AG04449 (cell line): ENCODE measurements around the gene SPRYD7.
"Not testable (repeated sequence)": the region's sequence is repeated elsewhere in the genome, so short reads cannot be mapped to it uniquely, and the experiment has no call there.

Source experiments
- CTCF ChIA-PET: fragments of 350-600 bp; formaldehyde crosslinking; extraction: SDS; loops from one replicate; lab custom pipeline; 2021; ENCODE audit warnings: antibody characterized with exemption; lab: Yijun Ruan, JAX
- POLR2A ChIA-PET: fragments of 400-600, 350-600 bp; formaldehyde crosslinking; extraction: SDS; loops from one replicate; lab custom pipeline; 2020; ENCODE audit warnings: antibody characterized with exemption, inconsistent platforms; lab: Yijun Ruan, JAX
- DNase-seq: peaks from one replicate; pipeline ENCODE4 v3.0.0-alpha.2; 2010; ENCODE audit warnings: low read depth, low spot score
- H3K4me3 ChIP-seq: 2 replicates; pipeline ENCODE4 v1.5.1; 2011; ENCODE audit warnings: low read depth, mild to moderate bottlenecking, control low read depth, low read length
- CTCF ChIP-seq: IDR thresholded peaks from one replicate; pipeline ENCODE4 v1.5.1; 2011; ENCODE audit warnings: mild to moderate bottlenecking, moderate library complexity, low read length, control low read depth, inconsistent platforms; ENCODE audit not compliant: insufficient read depth; ENCODE audit errors: missing control alignments

SPRYD7 gene

GRCh38 chr13:49925881-49926418 lies 10.2 kb downstream of the SPRYD7 start:
- no peak overlapping the region for H3K4me3 ChIP-seq
- TF ChIP-seq CTCF, result no peak
- POLR2A ChIA-PET, result no interaction called here
- DNase-seq, result no peak
- CTCF ChIA-PET, result interaction anchor here (2.9 kb wide), 1 partner anchor 10 kb away, joined by 16 read pairs; the partner anchor contains the start of gene SPRYD7

DNA sequence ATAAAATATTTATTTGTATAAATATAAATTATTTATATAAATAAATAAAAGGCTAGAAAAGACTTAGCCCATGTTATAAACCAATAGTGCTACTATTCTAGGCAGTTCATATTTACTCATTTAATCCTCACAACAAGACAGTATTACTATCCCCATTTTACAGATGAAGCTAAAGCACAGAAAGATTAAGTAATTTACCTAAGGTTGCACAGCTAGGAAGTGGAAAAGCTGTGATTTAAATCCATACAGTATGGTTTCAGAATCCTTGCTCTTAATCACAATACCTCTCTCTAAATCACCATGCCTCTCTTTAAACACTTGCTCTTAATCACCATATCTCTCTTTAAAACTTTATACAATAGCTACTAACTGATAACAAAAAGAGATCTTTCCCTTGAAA lies 13.8 kb downstream of the SPRYD7 start:
- no peak overlapping the region for H3K4me3 ChIP-seq
- CTCF ChIA-PET, result interaction anchor here (1.1 to 3.4 kb wide), 4 partner anchors 10 to 54 kb away, joined by 4 to 19 read pairs (median 4); partner anchors contain the start of gene SPRYD7
- DNase-seq, result no peak
- TF ChIP-seq CTCF, result no peak
- POLR2A ChIA-PET, result no interaction called here

GRCh38 chr13:49920969-49921368 lies 15.2 kb downstream of the SPRYD7 start:
- H3K4me3 ChIP-seq, POLR2A ChIA-PET, DNase-seq: not testable (repeated sequence)
- CTCF ChIA-PET, result interaction anchor here (1.3 to 3.4 kb wide), 2 partner anchors 10 to 15 kb away, joined by 3 to 19 read pairs; partner anchors contain the start of gene SPRYD7

DNA sequence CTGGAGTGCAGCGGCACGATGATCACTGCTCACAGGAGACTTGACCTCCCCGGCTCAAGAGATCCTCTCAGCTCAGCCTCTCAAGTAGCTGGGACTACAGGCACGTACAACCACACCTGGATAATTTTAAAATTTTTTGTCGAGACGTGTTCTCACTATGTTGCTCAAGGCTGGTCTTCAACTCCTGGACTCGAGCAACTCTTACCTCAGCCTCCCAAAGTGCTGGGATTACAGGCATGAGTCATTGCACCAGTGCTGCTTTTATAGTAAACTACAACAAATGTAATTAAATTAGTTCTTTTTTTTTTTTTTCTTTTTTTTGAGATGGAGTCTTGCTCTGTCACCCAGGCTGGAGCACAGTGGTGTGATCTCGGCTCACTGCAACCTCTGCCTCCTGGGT lies 18.0 kb downstream of the SPRYD7 start:
- CTCF ChIA-PET, H3K4me3 ChIP-seq, DNase-seq, POLR2A ChIA-PET: not testable (repeated sequence)

DNA sequence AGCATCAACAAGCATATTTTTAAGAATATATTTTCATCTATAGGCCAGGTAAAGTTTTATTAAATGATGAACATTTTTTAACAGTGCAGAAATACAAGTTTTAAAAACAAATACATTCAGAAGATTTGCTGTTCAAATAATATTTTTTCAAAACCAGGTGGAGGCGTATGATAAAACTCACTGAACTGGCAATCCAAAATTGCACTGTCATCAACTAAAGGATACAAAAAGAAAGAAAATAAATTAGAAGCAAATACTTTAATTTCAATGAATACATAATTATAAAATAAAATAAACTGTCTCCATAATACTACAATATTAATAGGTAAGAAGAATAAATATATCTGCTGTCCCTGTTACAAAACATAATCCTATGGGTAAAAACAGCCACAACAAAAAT lies 21.2 kb downstream of the SPRYD7 start:
- no peak for TF ChIP-seq CTCF
- no peak overlapping the region for H3K4me3 ChIP-seq
- no peak for DNase-seq
- ChIA-PET POLR2A (no interaction called here), CTCF (no interaction called here)

DNA sequence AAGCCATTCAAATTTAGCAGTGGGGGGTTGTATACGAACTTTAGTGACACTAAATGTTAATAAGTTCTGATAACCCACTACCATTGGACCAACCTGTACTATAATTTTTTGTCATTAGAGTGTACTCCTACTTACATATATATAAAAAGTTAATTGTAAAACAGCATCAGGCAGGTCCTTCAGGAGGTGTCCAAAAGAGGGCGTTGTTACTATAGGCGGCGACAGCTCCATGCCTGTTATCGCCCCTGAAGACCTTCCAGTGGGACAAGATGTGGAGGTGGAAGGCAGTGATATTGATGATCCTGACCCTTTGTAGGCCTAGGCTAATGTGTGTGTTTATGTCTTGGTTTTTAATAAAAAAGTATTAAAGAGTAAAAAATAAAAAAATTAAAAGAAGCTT lies 27.5 kb downstream of the SPRYD7 start:
- no peak for DNase-seq
- no peak overlapping the region for H3K4me3 ChIP-seq
- TF ChIP-seq CTCF, result no peak
- POLR2A ChIA-PET, result no interaction called here
- CTCF ChIA-PET, result interaction anchor here (1.0 kb wide), 1 partner anchor 22 kb away, joined by 4 read pairs; no protein-coding TSS in a partner anchor

DNA sequence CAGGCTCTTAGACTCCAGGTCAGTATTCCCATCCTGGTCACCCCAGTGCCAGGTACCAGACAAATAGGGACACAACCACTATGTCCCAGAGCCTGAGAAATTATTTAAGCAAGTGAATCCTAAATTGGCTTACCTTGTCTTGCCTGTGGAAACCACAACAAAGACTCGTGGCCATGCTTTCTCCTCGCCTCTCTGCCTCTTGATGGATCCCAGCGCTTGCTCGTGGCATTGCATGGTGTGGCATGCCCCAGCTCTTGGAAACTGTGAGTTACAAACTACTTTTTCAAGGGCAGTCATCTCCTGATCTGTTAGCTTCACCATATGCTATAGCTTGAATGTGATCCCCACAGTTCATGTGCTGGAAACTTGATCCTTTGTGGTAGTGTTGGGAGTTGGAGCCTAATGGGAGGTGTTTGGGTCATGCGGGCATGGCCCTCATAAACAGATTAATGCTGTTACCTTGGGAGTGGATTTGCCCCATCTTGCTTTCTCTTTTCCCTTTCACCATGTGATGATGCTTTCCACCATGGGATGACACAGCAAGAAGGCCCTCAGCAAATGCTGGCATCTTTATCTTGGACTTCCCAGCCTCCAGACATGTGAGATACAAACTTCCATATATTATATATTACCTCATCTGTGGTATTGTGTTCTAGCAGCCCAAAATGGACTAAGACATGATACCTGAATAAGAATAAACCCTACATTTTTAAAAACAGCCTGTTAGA lies 31.2 kb downstream of the SPRYD7 start:
- DNase-seq, result no peak
- ChIA-PET CTCF (interaction anchor here (1.8 kb wide), 1 partner anchor 29 kb away, joined by 4 read pairs; no protein-coding TSS in a partner anchor), POLR2A (no interaction called here)
- H3K4me3 ChIP-seq, result no peak overlapping the region
- no peak for TF ChIP-seq CTCF
